SJCRH30 (cell line): Measurements from ENCODE around the gene RAI14. TPM values are rescaled to one million over a fixed set of nuclear protein-coding genes. Genes with fewer than 3 reads are reported as not detected.
A peak's percentile ranks its signal among the peaks of the same experiment; 100 is the strongest.

Experiments
- DNase-seq, 2 experiments: peaks; one replicate each; pipeline ENCODE4 v3.0.0-alpha.2; 2015 to 2020
- H3K27ac ChIP-seq: fragments of 250-450 bp; sonication (Bioruptor Pico); 2 replicates; pipeline ENCODE4 v1.5.1; 2020; ENCODE audit warnings: mild to moderate bottlenecking, moderate library complexity
- H3K27me3 ChIP-seq: fragments of 250-450 bp; sonication (Bioruptor Pico); 2 replicates; pipeline ENCODE4 v1.5.1; 2020; ENCODE audit warnings: mild to moderate bottlenecking, moderate library complexity
- H3K36me3 ChIP-seq: fragments of 250-450 bp; sonication (Bioruptor Pico); 2 replicates; pipeline ENCODE4 v1.5.1; 2020; ENCODE audit warnings: mild to moderate bottlenecking, moderate library complexity
- H3K4me1 ChIP-seq: fragments of 250-450 bp; sonication (Bioruptor Pico); 2 replicates; pipeline ENCODE4 v1.5.1; 2020; ENCODE audit warnings: mild to moderate bottlenecking, moderate library complexity
- H3K4me3 ChIP-seq: fragments of 250-450 bp; sonication (Bioruptor Pico); 2 replicates; pipeline ENCODE4 v1.5.1; 2020; ENCODE audit warnings: mild to moderate bottlenecking, moderate library complexity
- H3K9me3 ChIP-seq: fragments of 250-450 bp; sonication (Bioruptor Pico); replicated peaks from 2 replicates; pipeline ENCODE4 v1.5.1; 2020; ENCODE audit warnings: mild to moderate bottlenecking, moderate library complexity
- total RNA-seq: library from RNA; depleted of rRNA; stranded (reverse); fragments of >200 nt; shearing (Covaris generic); gene quantifications from 2 replicates; pipeline ENCODE4 v1.2.3, GENCODE V29; 2014

The RAI14 gene
- total RNA-seq, 1 experiment from 2014 or later = 74.4 TPM

DNA sequence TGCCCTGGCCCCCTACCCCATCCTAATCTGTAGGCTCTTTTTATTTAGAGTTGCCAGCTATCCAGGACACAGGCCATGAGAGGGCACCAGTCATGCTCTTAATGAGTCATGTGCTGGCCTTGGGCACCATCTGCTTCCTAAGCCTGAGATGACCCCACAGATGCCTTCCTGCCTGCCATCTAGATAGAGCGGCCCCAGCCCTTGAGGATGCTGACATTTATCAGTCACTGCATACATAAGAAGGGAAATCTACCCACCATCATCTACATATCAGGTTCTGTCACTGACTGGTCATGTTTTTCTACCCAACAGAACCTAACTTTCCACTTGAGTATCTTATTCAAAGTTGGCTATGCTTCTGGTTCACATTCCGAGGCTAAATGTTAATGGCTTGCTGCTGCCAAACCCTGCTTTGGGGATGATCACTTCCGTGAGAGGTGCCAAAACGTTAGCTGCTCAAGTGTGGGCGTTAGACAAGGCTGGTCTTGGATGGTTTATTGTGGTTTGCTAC lies 132.9 kb downstream of the RAI14 start:
- Histone ChIP-seq H3K36me3 (peaks cover 5% of the 10 kb centered on the region; the same call in 1 of the 2 replicates), H3K4me1 (no peaks in the 10 kb centered on the region), H3K9me3 (peaks cover 8% of the 10 kb centered on the region), H3K27ac (no peak overlapping the region), H3K27me3 (no peaks in the 10 kb centered on the region), H3K4me3 (no peak overlapping the region)
- peak; percentile 7 to 12 for DNase-seq

DNA sequence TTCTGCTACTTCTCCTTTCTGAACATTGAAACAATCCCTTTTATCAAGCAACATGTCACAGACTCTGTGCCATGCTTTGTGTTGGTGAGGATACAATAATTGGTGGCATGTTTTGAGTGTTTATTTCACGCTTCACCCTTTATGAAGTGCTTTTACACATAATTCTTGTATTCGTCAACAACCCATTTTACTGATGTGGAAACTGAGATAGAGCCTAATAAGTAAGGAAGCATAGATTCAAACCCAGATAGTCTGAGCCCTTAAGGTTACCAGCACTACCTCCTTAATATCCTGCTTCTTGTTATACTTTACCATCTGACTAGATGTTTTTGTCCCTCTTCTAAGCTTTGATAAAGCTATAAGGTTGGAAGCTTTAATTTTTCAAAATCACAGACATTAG lies 133.5 kb downstream of the RAI14 start:
- H3K27me3 ChIP-seq = no peaks in the 10 kb centered on the region
- no peaks in the 10 kb centered on the region for H3K4me1 ChIP-seq
- H3K27ac ChIP-seq = no peak overlapping the region
- H3K4me3 ChIP-seq = no peak overlapping the region
- no peak for DNase-seq
- peaks cover 5% of the 10 kb centered on the region; the same call in 1 of the 2 replicates for H3K36me3 ChIP-seq
- peaks cover 8% of the 10 kb centered on the region for H3K9me3 ChIP-seq

DNA sequence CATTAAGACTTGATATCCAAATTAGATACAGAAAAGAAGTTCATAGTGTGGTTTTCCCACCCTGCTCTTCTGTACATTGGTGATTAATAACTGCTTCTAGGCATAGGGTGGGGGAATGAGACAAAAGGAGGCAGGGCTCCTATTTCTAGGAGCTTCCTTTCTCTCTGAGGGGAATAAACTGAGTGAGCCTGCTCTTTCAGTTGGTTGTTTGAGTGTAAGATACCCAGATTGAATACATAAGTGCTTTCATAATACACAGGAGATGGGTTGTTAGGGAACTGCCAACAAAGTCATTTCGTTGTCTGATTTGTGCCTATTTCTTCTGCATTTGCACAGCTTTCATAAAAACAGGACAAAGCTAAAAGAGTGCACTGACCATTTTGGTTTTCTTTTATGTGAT lies 133.9 kb downstream of the RAI14 start:
- no peak overlapping the region for H3K27ac ChIP-seq
- DNase-seq = no peak

DNA sequence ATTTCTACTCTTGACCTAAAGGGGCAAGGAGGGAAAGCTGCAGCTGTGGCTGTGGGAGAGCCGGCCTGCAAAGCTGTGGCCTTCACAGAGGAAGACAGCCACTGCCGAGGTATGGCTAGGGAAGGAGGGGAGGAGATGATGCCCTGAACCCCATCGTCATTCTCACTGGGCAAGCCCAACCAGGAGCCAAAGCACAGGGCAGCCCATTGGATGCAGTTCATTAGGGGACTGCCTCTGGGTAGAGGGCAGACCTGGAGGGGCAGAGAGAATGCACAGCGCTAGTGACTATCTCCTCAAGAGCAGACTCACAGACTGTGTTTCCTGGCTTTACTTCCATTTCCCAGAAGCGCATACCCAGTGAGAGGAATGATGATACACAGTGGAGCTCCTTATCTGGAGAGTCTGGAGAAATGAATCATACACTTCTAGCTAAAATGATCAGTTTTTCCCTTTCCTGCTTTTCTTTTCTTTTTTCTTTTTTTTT lies 135.7 kb downstream of the RAI14 start:
- Histone ChIP-seq H3K27me3 (no peaks in the 10 kb centered on the region), H3K4me1 (no peaks in the 10 kb centered on the region), H3K9me3 (peaks cover 6% of the 10 kb centered on the region), H3K36me3 (peaks cover 10% of the 10 kb centered on the region), H3K27ac (no peak overlapping the region), H3K4me3 (no peak overlapping the region)
- DNase-seq = no peak

More for the DNA sequence above, 133.9 kb downstream of the RAI14 start:
- Histone ChIP-seq H3K27me3 (no peaks in the 10 kb centered on the region), H3K36me3 (peaks cover 5% of the 10 kb centered on the region; the same call in 1 of the 2 replicates), H3K4me1 (no peaks in the 10 kb centered on the region), H3K4me3 (no peak overlapping the region), H3K9me3 (peaks cover 8% of the 10 kb centered on the region)

DNA sequence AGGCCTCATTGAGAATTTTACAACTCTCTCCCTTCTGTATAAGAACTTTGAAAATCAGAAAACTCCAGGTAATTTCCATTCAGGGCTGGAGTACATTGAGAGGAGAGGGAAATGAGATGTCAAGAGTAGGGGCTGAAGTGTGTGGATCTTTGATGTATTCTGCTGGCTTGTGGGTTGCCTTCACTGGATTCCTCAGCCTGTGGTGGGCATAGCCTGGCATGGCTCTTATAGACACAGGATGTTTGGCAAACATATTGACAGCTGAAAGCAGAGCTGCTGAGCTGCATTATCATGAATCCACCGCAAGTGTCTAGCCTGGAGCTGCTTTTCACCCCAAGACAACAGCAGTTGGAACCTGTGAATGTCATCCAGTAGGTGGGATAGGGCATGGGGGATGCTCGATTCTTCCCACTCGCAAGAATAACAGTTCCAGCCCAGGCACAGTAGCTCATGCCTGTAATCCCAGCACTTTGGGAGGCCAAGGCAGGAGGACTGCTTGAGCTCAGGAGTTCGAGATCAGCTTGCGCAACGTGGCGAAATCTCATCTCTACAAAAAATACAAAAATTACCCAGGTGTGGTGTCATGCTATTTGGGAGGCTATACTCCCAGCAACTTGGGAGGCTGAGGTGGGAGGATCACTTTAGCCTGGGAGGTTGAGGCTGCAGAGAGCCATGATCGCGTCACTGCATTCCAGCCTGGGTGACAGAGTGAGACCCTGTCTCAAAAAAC lies 146.9 kb downstream of the RAI14 start:
- H3K4me3 ChIP-seq = no peak overlapping the region
- DNase-seq = no peak
- H3K27me3 ChIP-seq = no peaks in the 10 kb centered on the region
- no peaks in the 10 kb centered on the region for H3K9me3 ChIP-seq
- peaks cover 34% of the 10 kb centered on the region for H3K36me3 ChIP-seq
- no peaks in the 10 kb centered on the region for H3K4me1 ChIP-seq
- no peak overlapping the region for H3K27ac ChIP-seq

DNA sequence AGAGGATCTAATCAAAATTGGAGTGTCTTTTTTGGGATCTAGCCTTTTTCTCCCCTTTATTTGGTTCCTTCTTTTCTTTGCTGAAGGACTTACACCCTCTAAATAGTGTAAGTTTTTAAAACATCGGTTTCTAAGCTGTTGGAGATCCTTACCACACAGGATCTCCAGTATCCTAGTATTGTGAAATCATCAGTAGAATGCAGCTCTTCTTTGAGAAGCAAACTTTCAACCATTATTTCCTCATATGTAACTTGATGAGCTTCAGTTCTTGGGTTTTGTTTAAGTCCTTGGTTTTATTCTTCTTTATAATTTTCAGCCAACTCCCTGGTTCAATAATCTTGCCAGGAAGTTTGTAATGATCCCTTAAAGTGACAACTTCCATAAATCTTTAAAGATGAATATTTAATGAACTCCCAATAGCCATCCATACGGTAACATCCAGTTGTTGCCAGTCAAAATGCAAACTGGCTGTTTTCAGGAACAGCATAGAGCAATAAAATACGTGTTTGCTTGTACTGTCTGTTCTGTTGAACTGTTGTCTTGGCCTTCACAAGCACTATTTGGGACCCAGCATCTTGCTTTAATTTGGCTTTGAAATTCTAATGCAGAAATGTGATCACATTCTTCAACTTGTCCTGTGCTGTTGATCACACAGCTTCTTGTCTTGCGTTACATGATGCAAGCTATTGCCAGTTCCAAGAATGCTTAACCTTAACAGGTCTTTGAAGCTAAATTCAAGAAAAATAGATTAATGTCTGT lies 148.0 kb downstream of the RAI14 start:
- Histone ChIP-seq H3K36me3 (peaks cover 26% of the 10 kb centered on the region), H3K4me1 (no peaks in the 10 kb centered on the region), H3K9me3 (no peaks in the 10 kb centered on the region), H3K27me3 (no peaks in the 10 kb centered on the region), H3K27ac (no peak overlapping the region), H3K4me3 (no peak overlapping the region)
- no peak for DNase-seq

DNA sequence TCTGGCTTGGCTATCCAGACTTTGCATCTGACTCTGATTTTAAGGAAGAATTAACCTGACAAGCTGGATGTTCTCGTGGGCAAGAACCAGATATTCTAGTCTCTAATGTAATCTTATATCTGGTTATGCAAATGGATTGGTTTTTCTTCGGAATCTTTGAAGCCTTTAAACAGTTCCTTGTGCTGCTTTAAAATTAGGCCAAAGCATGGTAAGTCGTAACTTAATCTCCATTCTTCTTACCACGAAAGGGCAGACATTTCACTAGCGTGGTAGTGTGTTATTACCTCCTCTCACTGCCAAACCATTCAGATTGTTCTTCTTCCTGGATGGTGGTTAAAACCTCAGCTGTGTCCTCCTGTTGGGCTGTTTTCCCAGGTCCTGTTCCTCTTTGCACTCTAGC lies 148.8 kb downstream of the RAI14 start:
- no peaks in the 10 kb centered on the region for H3K4me1 ChIP-seq

DNA sequence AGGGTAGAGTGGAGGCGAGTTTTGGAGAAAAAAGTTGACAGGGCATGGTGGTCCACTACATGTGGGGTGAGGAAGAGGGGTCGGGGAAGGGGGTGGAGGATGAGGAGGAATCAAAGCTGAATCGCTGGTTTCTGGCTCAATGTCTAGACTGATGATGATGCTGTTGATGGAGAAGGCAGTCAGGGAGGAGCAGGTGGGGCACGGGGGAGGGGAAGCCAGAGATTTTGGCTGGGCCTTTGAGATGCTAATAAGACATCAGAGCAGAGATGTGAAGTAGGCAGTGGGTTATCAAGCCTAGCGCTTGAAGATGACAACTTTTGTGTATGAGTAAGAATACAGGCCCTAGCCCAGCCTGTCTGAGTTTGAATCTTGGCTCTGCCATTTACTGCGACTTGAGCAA lies 150.4 kb downstream of the RAI14 start:
- H3K4me3 ChIP-seq = no peak overlapping the region
- no peaks in the 10 kb centered on the region for H3K27me3 ChIP-seq
- H3K27ac ChIP-seq = no peak overlapping the region
- H3K36me3 ChIP-seq = peaks cover 10% of the 10 kb centered on the region; the same call in 1 of the 2 replicates
- DNase-seq = no peak
- no peaks in the 10 kb centered on the region for H3K9me3 ChIP-seq
- peaks cover 7% of the 10 kb centered on the region; the same call in 1 of the 2 replicates for H3K4me1 ChIP-seq

More for the DNA sequence above, 148.8 kb downstream of the RAI14 start:
- Histone ChIP-seq H3K27me3 (no peaks in the 10 kb centered on the region), H3K9me3 (no peaks in the 10 kb centered on the region), H3K27ac (no peak overlapping the region), H3K36me3 (peaks cover 22% of the 10 kb centered on the region), H3K4me3 (no peak overlapping the region)
- DNase-seq = no peak

DNA sequence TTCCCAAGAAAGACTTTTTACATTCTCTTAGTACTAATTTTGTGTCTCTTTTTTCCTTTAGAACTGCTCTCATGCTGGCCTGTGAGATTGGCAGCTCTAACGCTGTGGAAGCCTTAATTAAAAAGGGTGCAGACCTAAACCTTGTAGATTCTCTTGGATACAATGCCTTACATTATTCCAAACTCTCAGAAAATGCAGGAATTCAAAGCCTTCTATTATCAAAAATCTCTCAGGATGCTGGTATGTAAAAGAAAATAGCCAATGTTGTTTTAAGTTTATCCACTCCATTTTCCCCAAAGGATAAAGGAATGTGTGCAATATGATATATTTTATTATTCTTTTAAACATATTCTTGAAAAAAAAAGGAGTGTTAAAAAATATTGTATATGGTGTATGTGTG lies 155.6 kb downstream of the RAI14 start:
- Histone ChIP-seq H3K27ac (no peak overlapping the region; the same call in 1 of the 2 replicates), H3K36me3 (peaks cover 25% of the 10 kb centered on the region), H3K9me3 (no peaks in the 10 kb centered on the region), H3K4me1 (peaks cover 8% of the 10 kb centered on the region; the same call in 1 of the 2 replicates), H3K27me3 (no peaks in the 10 kb centered on the region), H3K4me3 (no peak overlapping the region)
- DNase-seq = no peak

DNA sequence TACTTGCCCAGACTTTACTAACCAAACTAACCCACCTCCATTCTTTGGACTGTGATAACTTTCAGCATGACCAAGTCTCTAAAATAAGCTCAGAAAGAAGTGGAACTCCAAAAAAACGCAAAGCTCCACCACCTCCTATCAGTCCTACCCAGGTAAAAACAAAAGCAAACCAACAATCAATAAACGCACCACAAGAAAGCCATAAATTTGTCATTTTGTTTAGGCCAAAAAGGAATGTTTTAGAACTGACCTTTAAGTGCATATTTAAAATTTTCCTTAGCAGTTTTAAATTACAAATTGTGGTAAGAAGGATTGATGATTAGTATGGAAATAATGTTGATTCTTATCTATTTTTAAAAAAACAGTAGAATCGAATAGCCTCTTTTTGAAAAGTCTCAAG lies 157.4 kb downstream of the RAI14 start:
- Histone ChIP-seq H3K27ac (no peak overlapping the region), H3K4me3 (no peak overlapping the region), H3K4me1 (peaks cover 19% of the 10 kb centered on the region), H3K36me3 (peaks cover 23% of the 10 kb centered on the region), H3K27me3 (no peaks in the 10 kb centered on the region), H3K9me3 (no peaks in the 10 kb centered on the region)
- no peak for DNase-seq

DNA sequence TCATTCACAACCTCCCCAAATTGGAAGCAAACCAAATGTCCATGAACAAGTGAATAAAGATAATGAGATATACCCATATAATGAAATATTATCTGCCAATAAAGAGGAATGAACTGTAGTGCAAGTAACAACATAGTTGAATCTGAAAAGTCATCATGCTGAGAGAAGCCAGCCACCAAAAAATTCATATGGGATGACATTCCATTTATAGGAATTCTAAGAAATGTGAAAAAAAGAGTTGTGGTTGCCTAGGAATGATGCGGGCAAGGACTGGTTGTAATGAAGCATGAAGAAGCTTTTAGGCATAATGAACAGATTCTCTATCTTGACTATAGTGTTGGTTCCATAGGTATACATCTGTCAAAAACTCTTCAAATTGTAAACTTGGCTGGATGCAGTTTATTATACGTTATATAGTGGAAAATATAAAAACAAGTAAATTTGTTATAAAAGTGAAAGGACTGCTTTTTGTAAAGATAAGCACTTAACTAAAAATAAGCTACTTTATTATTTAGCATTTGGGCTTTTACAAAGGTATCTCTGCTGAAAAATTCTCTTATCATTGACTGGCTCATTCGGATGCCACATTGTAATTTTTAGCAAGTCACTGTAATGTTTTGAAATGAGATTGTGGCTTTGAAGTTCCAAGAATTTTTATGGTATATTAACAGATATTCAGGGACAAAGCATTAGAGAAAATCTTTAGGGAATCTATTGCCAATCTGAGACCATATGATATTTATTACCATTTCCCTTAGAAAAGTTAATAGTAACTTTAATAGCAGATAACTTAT lies 161.6 kb downstream of the RAI14 start:
- Histone ChIP-seq H3K4me3 (no peak overlapping the region), H3K36me3 (peaks cover 43% of the 10 kb centered on the region), H3K27ac (peak overlapping the region; percentile 51), H3K4me1 (peaks cover 11% of the 10 kb centered on the region), H3K27me3 (no peaks in the 10 kb centered on the region), H3K9me3 (no peaks in the 10 kb centered on the region)
- DNase-seq = peak; percentile 18 to 32

DNA sequence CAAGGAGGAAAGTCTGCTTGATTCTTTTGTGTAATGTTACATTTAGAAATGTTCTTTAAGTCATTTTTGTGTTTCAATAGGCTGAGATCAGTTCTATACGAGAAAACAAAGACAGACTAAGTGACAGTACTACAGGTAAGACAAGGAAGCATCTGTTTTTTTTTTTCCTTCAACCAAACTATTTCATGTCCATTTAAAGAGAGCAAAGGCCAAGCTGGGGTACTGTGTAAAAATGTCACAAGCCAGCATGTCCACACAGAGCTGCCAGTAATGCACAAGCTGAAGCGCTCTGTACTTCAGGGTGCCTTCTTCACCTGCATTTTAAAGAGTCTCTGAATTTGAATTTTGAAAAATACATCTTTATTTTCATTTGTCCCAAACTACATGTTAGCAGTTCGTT lies 162.6 kb downstream of the RAI14 start:
- H3K27me3 ChIP-seq = no peaks in the 10 kb centered on the region
- H3K27ac ChIP-seq = peak overlapping the region; percentile 51
- DNase-seq = no peak
- H3K4me3 ChIP-seq = no peak overlapping the region
- H3K36me3 ChIP-seq = peaks cover 46% of the 10 kb centered on the region
- peaks cover 11% of the 10 kb centered on the region for H3K4me1 ChIP-seq
- no peaks in the 10 kb centered on the region for H3K9me3 ChIP-seq

DNA sequence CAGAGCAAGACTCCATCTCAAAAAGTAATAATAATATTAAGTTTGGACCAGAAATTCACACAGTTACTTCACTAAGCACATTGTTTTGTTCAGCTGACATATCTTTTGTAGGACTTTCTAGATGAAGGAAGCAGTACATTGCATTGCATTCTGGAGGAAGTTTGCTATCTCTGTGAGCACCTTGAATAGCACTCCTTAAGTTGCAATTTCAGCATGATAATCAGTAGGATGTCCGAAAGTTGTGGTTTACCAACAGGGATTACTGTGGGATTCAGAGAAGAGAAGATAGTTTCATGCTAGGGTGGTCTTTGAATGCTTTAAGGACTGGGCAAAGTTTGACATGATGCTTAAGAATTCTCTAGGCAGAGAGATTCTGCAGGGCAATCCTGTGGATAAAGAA lies 164.5 kb downstream of the RAI14 start:
- no peaks in the 10 kb centered on the region for H3K9me3 ChIP-seq
- H3K27ac ChIP-seq = no peak overlapping the region
- H3K36me3 ChIP-seq = peaks cover 53% of the 10 kb centered on the region
- no peak for DNase-seq
- peaks cover 11% of the 10 kb centered on the region for H3K4me1 ChIP-seq
- no peak overlapping the region for H3K4me3 ChIP-seq
- H3K27me3 ChIP-seq = no peaks in the 10 kb centered on the region

DNA sequence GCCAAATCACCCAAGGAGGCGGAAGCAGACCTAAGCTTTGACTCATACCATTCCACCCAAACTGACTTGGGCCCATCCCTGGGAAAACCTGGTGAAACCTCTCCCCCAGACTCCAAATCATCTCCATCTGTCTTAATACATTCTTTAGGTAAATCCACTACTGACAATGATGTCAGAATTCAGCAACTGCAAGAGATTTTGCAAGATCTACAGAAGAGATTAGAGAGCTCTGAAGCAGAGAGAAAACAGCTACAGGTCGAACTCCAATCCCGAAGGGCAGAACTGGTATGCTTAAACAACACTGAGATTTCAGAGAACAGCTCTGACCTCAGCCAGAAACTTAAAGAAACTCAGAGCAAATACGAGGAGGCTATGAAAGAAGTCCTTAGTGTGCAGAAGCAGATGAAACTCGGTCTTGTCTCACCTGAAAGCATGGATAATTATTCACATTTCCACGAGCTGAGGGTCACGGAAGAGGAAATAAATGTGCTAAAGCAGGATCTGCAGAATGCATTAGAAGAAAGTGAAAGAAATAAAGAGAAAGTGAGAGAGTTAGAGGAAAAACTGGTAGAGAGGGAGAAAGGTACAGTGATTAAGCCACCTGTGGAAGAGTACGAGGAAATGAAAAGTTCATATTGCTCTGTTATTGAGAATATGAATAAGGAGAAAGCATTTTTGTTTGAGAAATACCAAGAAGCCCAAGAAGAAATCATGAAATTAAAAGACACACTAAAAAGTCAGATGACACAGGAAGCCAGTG lies 167.0 kb downstream of the RAI14 start:
- Histone ChIP-seq H3K27me3 (no peaks in the 10 kb centered on the region), H3K36me3 (peaks cover 72% of the 10 kb centered on the region)

More for the DNA sequence above, 167.0 kb downstream of the RAI14 start:
- Histone ChIP-seq H3K9me3 (no peaks in the 10 kb centered on the region), H3K4me3 (no peak overlapping the region), H3K4me1 (peaks cover 3% of the 10 kb centered on the region; the same call in 1 of the 2 replicates), H3K27ac (no peak overlapping the region)
- no peak for DNase-seq
